Body of pancreas (tissue), 4 donors: Measurements from ENCODE around the gene MAB21L2. TPM values are rescaled to one million over a fixed set of nuclear protein-coding genes. Genes with fewer than 3 reads are reported as not detected.
"Not testable (repeated sequence)": the region's sequence is repeated elsewhere in the genome, so short reads cannot be mapped to it uniquely, and the experiment has no call there.

Experiments used
- ATAC-seq: fragments of 150-250 bp; one replicate; pipeline ENCODE4 v1.9.1; 2016
- DNase-seq, 4 donors: peaks; one replicate each; pipeline ENCODE4 v3.0.0-alpha.2; 2019
- H3K27ac ChIP-seq, 4 donors: fragments of 200-600 bp; sonication (generic); 1 replicate in 3 of 4; 2 replicates in 1 of 4; pipeline versions ENCODE4 v1.5.1 to v1.6.1; 2016 to 2019; ENCODE audit warnings: mild to moderate bottlenecking in 1 of 4, mixed read lengths in 1 of 4, moderate library complexity in 1 of 4
- H3K27me3 ChIP-seq, 2 donors: fragments of 200-600 bp; sonication (generic); one replicate each; pipeline ENCODE4 v1.6.0; 2016; ENCODE audit warnings: mild to moderate bottlenecking in 1 of 2
- H3K36me3 ChIP-seq, 2 donors: fragments of 200-600 bp; sonication (generic); replicated peaks in 1 of 2; 2 replicates each; pipeline ENCODE4 v1.5.1; 2016; ENCODE audit warnings: low read depth in 2 of 2; ENCODE audit not compliant: insufficient read depth in 1 of 2
- H3K4me1 ChIP-seq: fragments of 200-600 bp; sonication (generic); one replicate; pipeline ENCODE4 v1.6.0; 2016
- H3K4me3 ChIP-seq, 2 donors: fragments of 200-600 bp; sonication (generic); 1 replicate in 1 of 2; 2 replicates in 1 of 2; pipeline ENCODE4 v1.5.1; 2016 to 2019
- H3K9me3 ChIP-seq, 3 donors: fragments of 200-600 bp; sonication (generic); 1 replicate in 2 of 3; 2 replicates in 1 of 3; pipeline ENCODE4 v1.5.1; 2016
- POLR2A ChIP-seq, 3 donors: fragments of 450-650 bp; IDR thresholded peaks; one replicate each; pipeline ENCODE4 v1.6.1; 2016; ENCODE audit warnings: antibody characterized with exemption in 3 of 3, mild to moderate bottlenecking in 2 of 3
- WGBS, 2 donors: methylation state at CpG; one replicate each; pipeline ENCODE4 v1.1.5; 2017; 5-methylcytosine and 5-hydroxymethylcytosine counted together
- intact Hi-C: fragments of 100-400 bp; cut with DNase I; formaldehyde crosslinking; loops from one replicate; pipeline ENCODE4 v1.15.1; 2023
- total RNA-seq, 2 donors: library from RNA; depleted of rRNA; stranded (reverse); fragments of >200 nt; gene quantifications; one replicate each; pipeline ENCODE4 v1.1.0, GENCODE V29; 2016
- TF ChIP-seq, protein P1 (sequence below), 7 experiments: fragments of 450-650 bp in 4 of 7; fragments of 200-600 bp in 3 of 7; sonication (generic) in 3 of 7; IDR thresholded peaks; one replicate each; pipeline ENCODE4 v1.5.1; 2016 to 2019; ENCODE audit warnings: antibody characterized with exemption in 7 of 7

Gene MAB21L2
- total RNA-seq, 2 donors from 2014 or later = 0.33 TPM; not detected in 1

DNA sequence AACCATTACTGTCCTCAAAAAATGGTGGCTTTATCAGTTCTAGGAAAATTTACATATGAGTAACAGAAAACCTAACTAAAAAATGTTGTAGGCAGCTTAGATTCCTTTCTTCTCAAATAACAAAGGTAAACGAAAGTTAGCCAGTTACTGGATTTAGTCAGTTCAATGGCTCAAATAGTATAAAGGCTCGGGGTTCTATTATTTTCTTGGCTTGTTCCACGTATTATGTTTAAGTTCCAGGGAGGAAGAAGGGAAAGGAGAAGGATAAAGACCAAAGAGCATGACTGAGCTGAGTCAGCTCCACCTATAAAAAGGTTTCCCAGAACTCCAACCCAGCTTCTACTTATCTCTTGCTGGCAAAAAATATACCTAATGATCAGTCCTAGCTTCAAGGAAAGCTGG is 41.0 kb upstream of the MAB21L2 start:
- H3K4me1 ChIP-seq = peaks cover 6% of the 10 kb centered on the region
- intact Hi-C loops = no loop called here
- H3K4me3 ChIP-seq = no peak overlapping the region
- H3K9me3 ChIP-seq = no peaks in the 10 kb centered on the region
- H3K36me3 ChIP-seq = no peaks in the 10 kb centered on the region
- ATAC-seq = no peak
- H3K27me3 ChIP-seq = no peaks in the 10 kb centered on the region
- 87 to 88% methylated on average over 3 of the region's 3 CpGs for WGBS, 2 donors
- DNase-seq = no peak
- H3K27ac ChIP-seq = no peak overlapping the region
- TF ChIP-seq, protein P1, sequence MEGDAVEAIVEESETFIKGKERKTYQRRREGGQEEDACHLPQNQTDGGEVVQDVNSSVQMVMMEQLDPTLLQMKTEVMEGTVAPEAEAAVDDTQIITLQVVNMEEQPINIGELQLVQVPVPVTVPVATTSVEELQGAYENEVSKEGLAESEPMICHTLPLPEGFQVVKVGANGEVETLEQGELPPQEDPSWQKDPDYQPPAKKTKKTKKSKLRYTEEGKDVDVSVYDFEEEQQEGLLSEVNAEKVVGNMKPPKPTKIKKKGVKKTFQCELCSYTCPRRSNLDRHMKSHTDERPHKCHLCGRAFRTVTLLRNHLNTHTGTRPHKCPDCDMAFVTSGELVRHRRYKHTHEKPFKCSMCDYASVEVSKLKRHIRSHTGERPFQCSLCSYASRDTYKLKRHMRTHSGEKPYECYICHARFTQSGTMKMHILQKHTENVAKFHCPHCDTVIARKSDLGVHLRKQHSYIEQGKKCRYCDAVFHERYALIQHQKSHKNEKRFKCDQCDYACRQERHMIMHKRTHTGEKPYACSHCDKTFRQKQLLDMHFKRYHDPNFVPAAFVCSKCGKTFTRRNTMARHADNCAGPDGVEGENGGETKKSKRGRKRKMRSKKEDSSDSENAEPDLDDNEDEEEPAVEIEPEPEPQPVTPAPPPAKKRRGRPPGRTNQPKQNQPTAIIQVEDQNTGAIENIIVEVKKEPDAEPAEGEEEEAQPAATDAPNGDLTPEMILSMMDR (IDR thresholded peaks at IDR 0.05) = no peak
- no peak for TF ChIP-seq POLR2A (IDR thresholded peaks at IDR 0.05)

DNA sequence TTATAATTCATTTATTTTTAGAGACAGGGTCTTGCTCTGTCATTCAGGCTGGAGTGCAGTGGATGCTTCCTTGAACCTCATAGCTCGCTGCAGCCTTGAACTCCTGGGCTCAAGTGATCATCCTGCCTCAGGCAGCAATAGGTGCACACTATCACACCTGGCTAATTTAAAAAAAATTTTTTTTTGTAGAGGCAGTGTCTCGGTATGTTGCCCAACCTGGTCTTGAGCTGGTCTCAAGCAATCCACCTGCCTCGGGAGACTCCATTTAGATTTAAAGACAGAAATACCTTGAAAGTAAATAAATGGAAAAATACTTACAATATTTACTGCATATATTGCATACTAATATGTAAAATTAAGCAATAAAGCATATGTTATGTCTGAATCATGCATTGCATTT is 40.3 kb upstream of the MAB21L2 start:
- no peaks in the 10 kb centered on the region for H3K36me3 ChIP-seq
- H3K4me1 ChIP-seq = peaks cover 6% of the 10 kb centered on the region
- H3K27me3 ChIP-seq = no peaks in the 10 kb centered on the region
- H3K9me3 ChIP-seq = no peaks in the 10 kb centered on the region
- ATAC-seq (no peak), DNase-seq (no peak)
- TF ChIP-seq, protein P1 (IDR thresholded peaks at IDR 0.05) = no peak
- no peak for TF ChIP-seq POLR2A (IDR thresholded peaks at IDR 0.05)
- intact Hi-C loops = no loop called here
- WGBS, 2 donors = 92% methylated on average over 3 of the region's 3 CpGs
- no peak overlapping the region for H3K27ac ChIP-seq
- H3K4me3 ChIP-seq = no peak overlapping the region

GRCh38 chr4:150543042-150543441 is 38.9 kb upstream of the MAB21L2 start:
- Histone ChIP-seq H3K27me3 (no peaks in the 10 kb centered on the region), H3K36me3 (no peaks in the 10 kb centered on the region), H3K4me1 (peaks cover 6% of the 10 kb centered on the region), H3K27ac (no peak overlapping the region), H3K4me3 (no peak overlapping the region), H3K9me3 (no peaks in the 10 kb centered on the region)
- no peak for TF ChIP-seq POLR2A (IDR thresholded peaks at IDR 0.05)
- TF ChIP-seq, protein P1 (IDR thresholded peaks at IDR 0.05) = no peak
- 27 to 32% methylated on average over 1 of the region's 1 CpG for WGBS, 2 donors
- no peak for DNase-seq
- intact Hi-C loops = no loop called here
- no peak for ATAC-seq

DNA sequence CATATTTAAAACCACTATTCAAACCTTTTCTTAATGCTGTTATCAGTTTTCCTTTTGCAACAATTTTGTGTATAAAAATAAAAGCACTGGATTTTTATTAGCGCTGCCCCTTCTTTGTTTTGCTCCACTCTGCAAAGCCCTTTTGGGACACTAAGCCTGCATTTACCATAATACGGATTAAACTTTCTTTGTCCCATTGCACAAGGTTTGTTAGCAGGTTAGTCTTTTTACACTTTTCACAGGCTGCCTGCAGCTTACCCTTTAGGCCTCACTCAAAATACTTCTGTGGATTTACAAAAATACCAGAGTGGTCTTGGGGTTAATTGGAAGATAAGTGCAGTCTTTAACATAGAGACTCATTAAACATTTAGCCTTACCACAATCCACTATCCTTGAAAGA is 35.7 kb upstream of the MAB21L2 start:
- no peaks in the 10 kb centered on the region for H3K36me3 ChIP-seq
- DNase-seq = no peak
- no peaks in the 10 kb centered on the region for H3K27me3 ChIP-seq
- no peaks in the 10 kb centered on the region for H3K9me3 ChIP-seq
- ATAC-seq = no peak
- intact Hi-C loops = no loop called here
- no peak for TF ChIP-seq POLR2A (IDR thresholded peaks at IDR 0.05)
- TF ChIP-seq, protein P1 (IDR thresholded peaks at IDR 0.05) = no peak
- H3K4me3 ChIP-seq = no peak overlapping the region
- WGBS, 2 donors = 95 to 96% methylated on average over 2 of the region's 2 CpGs
- H3K4me1 ChIP-seq = peaks cover 6% of the 10 kb centered on the region
- no peak overlapping the region for H3K27ac ChIP-seq

DNA sequence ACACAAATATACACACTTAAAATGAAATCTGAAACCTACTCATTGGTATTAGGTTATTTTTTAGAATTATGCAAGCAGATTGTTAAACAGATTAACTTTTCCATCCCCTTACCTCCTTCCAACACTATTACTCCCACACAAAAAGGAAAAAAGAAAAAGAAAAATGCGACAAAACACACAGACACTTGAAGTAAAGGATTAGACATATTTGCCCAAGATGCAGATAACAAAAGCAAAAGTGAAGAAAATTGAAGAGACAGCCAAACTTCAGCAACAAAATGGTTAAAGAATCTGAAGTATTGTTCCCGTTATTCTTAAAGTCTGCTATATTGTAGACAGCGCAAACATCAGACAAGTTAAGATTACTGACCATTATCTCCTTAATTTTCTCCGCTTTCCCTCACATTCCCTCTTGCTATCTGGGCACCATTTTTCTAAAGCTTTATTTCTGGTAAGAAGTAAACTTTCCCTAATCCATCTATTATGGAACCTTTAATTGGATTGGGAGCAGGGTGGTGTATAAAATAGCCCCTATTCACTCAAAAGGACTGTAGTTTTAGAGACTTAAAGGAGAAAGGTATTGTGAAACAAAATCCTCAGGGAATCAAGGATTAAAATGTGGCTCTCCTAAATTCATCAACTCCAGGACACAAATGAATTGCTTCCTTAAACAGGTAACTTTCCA is 34.7 kb upstream of the MAB21L2 start:
- intact Hi-C loops = no loop called here
- no peak overlapping the region for H3K4me3 ChIP-seq
- H3K27me3 ChIP-seq = no peaks in the 10 kb centered on the region
- TF ChIP-seq, protein P1 (IDR thresholded peaks at IDR 0.05) = no peak
- no peak for TF ChIP-seq POLR2A (IDR thresholded peaks at IDR 0.05)
- H3K9me3 ChIP-seq = no peaks in the 10 kb centered on the region
- H3K4me1 ChIP-seq = peaks cover 6% of the 10 kb centered on the region
- 74 to 76% methylated on average over 4 of the region's 4 CpGs for WGBS, 2 donors
- H3K36me3 ChIP-seq = no peaks in the 10 kb centered on the region
- DNase-seq (no peak), ATAC-seq (no peak)
- no peak overlapping the region for H3K27ac ChIP-seq

GRCh38 chr4:150557811-150558210 is 24.1 kb upstream of the MAB21L2 start:
- H3K36me3 ChIP-seq, ATAC-seq, H3K4me3 ChIP-seq, H3K9me3 ChIP-seq, H3K27me3 ChIP-seq, H3K27ac ChIP-seq, DNase-seq, H3K4me1 ChIP-seq, intact Hi-C loops: not testable (repeated sequence)
- WGBS, 2 donors = 92 to 96% methylated on average over 3 of the region's 3 CpGs
